ENCODE measurements around the gene CRX. TPM values are rescaled to one million over a fixed set of nuclear protein-coding genes. Genes with fewer than 3 reads are reported as not detected.

Gene CRX
- total RNA-seq, 1 experiment from 2014 or later: not detected

- intact Hi-C loops (cut with micrococcal nuclease): no loop called here
- H3K27me3 Mint-ChIP-seq (ENCODE audit: insufficient read depth, unreplicated experiment): peaks cover 40% of the 10 kb centered on the region
- no peaks in the 10 kb centered on the region for H3K9me3 Mint-ChIP-seq (ENCODE audit: unreplicated experiment)
- no peaks in the 10 kb centered on the region for H3K36me3 Mint-ChIP-seq (ENCODE audit: insufficient read depth, unreplicated experiment)
- CTCF ChIA-PET: no interaction called here
- TF ChIP-seq, protein P1, sequence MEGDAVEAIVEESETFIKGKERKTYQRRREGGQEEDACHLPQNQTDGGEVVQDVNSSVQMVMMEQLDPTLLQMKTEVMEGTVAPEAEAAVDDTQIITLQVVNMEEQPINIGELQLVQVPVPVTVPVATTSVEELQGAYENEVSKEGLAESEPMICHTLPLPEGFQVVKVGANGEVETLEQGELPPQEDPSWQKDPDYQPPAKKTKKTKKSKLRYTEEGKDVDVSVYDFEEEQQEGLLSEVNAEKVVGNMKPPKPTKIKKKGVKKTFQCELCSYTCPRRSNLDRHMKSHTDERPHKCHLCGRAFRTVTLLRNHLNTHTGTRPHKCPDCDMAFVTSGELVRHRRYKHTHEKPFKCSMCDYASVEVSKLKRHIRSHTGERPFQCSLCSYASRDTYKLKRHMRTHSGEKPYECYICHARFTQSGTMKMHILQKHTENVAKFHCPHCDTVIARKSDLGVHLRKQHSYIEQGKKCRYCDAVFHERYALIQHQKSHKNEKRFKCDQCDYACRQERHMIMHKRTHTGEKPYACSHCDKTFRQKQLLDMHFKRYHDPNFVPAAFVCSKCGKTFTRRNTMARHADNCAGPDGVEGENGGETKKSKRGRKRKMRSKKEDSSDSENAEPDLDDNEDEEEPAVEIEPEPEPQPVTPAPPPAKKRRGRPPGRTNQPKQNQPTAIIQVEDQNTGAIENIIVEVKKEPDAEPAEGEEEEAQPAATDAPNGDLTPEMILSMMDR (IDR thresholded peaks at IDR 0.05; ENCODE audit: unreplicated experiment): no peak
- H3K4me1 Mint-ChIP-seq (ENCODE audit: insufficient read depth, unreplicated experiment): no peaks in the 10 kb centered on the region
- POLR2A ChIA-PET: no interaction called here
- H3K27ac Mint-ChIP-seq (ENCODE audit: low read depth, unreplicated experiment): no peak overlapping the region
- H3K4me3 Mint-ChIP-seq (ENCODE audit: unreplicated experiment): no peak overlapping the region
- BruUV-seq (replicated peaks): no TSS peak
- DNase-seq (ENCODE audit: unreplicated experiment): no peak
Observed at GRCh38 chr19:47819858-47820257, 1.9 kb upstream of the CRX start.

GRCh38 chr19:47820410-47820809, 1.3 kb upstream of the CRX start:
- Mint-ChIP-seq H3K4me3 (ENCODE audit: unreplicated experiment) (no peak overlapping the region), H3K27me3 (ENCODE audit: insufficient read depth, unreplicated experiment) (peaks cover 40% of the 10 kb centered on the region), H3K27ac (ENCODE audit: low read depth, unreplicated experiment) (no peak overlapping the region), H3K4me1 (ENCODE audit: insufficient read depth, unreplicated experiment) (no peaks in the 10 kb centered on the region), H3K36me3 (ENCODE audit: insufficient read depth, unreplicated experiment) (no peaks in the 10 kb centered on the region), H3K9me3 (ENCODE audit: unreplicated experiment) (no peaks in the 10 kb centered on the region)
- ChIA-PET POLR2A (no interaction called here), CTCF (no interaction called here)
- no peak for DNase-seq (ENCODE audit: unreplicated experiment)
- TF ChIP-seq, protein P1 (IDR thresholded peaks at IDR 0.05; ENCODE audit: unreplicated experiment): no peak
- intact Hi-C loops (cut with micrococcal nuclease): no loop called here
- no TSS peak for BruUV-seq (replicated peaks)

DNA sequence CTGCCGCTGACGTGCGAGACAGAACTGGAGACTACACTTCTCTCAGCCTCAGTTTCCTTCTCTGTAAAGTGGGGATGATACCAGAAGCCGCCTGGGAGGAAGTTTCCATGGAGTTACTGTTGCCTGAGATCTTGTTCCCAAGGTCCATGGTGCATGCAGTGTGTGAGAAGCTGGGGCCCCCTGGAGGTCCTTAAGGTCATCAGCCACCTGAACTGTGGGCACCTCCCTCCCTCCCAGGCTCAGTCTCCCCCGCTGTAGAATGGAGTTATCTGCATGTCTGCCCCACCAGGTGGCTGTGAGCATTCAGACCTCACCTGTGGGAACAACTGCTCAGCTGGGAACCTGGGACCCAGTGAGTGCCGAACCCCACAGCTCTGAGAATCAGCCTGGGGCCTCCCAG, 2.7 kb downstream of the CRX start:
- CTCF ChIA-PET: interaction anchor here (0.8 to 1.0 kb wide), 3 partner anchors 33 to 59 kb away, joined by 3 read pairs; no protein-coding TSS in a partner anchor
- Mint-ChIP-seq H3K36me3 (ENCODE audit: insufficient read depth, unreplicated experiment) (no peaks in the 10 kb centered on the region), H3K27me3 (ENCODE audit: insufficient read depth, unreplicated experiment) (peaks cover 23% of the 10 kb centered on the region), H3K9me3 (ENCODE audit: unreplicated experiment) (no peaks in the 10 kb centered on the region), H3K4me3 (ENCODE audit: unreplicated experiment) (no peak overlapping the region), H3K4me1 (ENCODE audit: insufficient read depth, unreplicated experiment) (no peaks in the 10 kb centered on the region), H3K27ac (ENCODE audit: low read depth, unreplicated experiment) (no peak overlapping the region)
- POLR2A ChIA-PET: no interaction called here
- no TSS peak for BruUV-seq (replicated peaks)
- intact Hi-C loops (cut with micrococcal nuclease): no loop called here
- TF ChIP-seq, protein P1 (IDR thresholded peaks at IDR 0.05; ENCODE audit: unreplicated experiment): no peak
- DNase-seq (ENCODE audit: unreplicated experiment): no peak

DNA sequence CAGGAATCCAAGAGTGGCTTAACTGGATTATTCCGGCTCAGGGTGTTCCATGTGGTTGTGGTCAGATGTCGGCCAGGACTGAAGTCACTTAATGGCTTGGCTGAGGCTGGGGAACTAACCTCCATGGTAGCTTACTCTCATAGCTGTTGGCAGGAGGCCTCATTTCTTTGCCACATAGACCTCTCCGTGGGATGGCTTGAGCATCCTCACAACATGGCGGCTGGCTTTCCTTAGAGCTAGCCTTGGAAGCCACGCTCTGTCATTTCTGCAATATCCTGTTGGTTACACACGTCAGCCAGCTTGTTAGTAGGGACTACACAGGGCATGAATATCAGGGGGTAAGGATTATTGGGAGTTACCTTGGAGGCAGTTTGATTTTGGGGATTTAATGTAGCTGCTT, 5.1 kb downstream of the CRX start:
- Mint-ChIP-seq H3K36me3 (ENCODE audit: insufficient read depth, unreplicated experiment) (no peaks in the 10 kb centered on the region), H3K27me3 (ENCODE audit: insufficient read depth, unreplicated experiment) (no peaks in the 10 kb centered on the region), H3K27ac (ENCODE audit: low read depth, unreplicated experiment) (no peak overlapping the region), H3K9me3 (ENCODE audit: unreplicated experiment) (no peaks in the 10 kb centered on the region), H3K4me3 (ENCODE audit: unreplicated experiment) (no peak overlapping the region), H3K4me1 (ENCODE audit: insufficient read depth, unreplicated experiment) (no peaks in the 10 kb centered on the region)
- TF ChIP-seq, protein P1 (IDR thresholded peaks at IDR 0.05; ENCODE audit: unreplicated experiment): no peak
- BruUV-seq (replicated peaks): no TSS peak
- POLR2A ChIA-PET: no interaction called here
- no peak for DNase-seq (ENCODE audit: unreplicated experiment)
- CTCF ChIA-PET: no interaction called here
- intact Hi-C loops (cut with micrococcal nuclease): no loop called here

Data from MCF 10A (cell line).